Measurements from ENCODE around the gene FBXW4. TPM values are rescaled to one million over a fixed set of nuclear protein-coding genes. Genes with fewer than 3 reads are reported as not detected.

The FBXW4 gene
- total and polyA plus RNA-seq, 10 of the 15 experiments (the other 5 are each of a cell fraction or from before 2014, with no cell fraction given), result 5.7 to 42.0 (median 27.5) TPM

GRCh38 chr10:101672536-101672935, 22.4 kb downstream of the FBXW4 start:
- H3K9ac ChIP-seq (ENCODE audit: control insufficient read depth, insufficient read depth, low read length), result no peak overlapping the region
- peaks cover 7 to 30% of the 10 kb centered on the region in 2 experiments for H3K36me3 ChIP-seq (ENCODE audit: control insufficient read depth in 2 of 2, insufficient read depth in 2 of 2, low read length in 1 of 2)
- H4K20me1 ChIP-seq (ENCODE audit: control insufficient read depth, insufficient read depth), result no peaks in the 10 kb centered on the region
- POLR2A ChIA-PET, result no interaction called here
- no peaks in the 10 kb centered on the region for H3K79me2 ChIP-seq (ENCODE audit: control insufficient read depth, insufficient read depth, low read length)
- FAIRE-seq, result no peak
- WGBS (ENCODE audit: insufficient coverage, insufficient replicate concordance, low lambda C conversion rate, missing lambda C conversion rate), result 88% methylated on average over 6 of the region's 6 CpGs
- no peaks in the 10 kb centered on the region for H3K9me3 ChIP-seq (replicated peaks; ENCODE audit: control insufficient read depth, insufficient read depth, low read length)
- BruUV-seq (replicated peaks), result no TSS peak
- SMC1A ChIA-PET (ENCODE audit: uncharacterized antibody, unreplicated experiment), result interaction anchor here (1.4 kb wide), 1 partner anchor 12 kb away, joined by 4 read pairs; no protein-coding TSS in a partner anchor
- H3K4me2 ChIP-seq (ENCODE audit: control insufficient read depth, insufficient read depth), result no peak overlapping the region
- H3K4me1 ChIP-seq (ENCODE audit: control insufficient read depth, insufficient read depth, low read length), result peaks cover 26% of the 10 kb centered on the region
- no peak for ATAC-seq
- peak overlapping the region; percentile 78; the same call in 1 of the 2 replicates for H3K27ac ChIP-seq (ENCODE audit: control insufficient read depth, insufficient read depth)
- no peak overlapping the region for H2AFZ ChIP-seq (ENCODE audit: control insufficient read depth, low read depth, low read length)
- intact Hi-C loops (cut with micrococcal nuclease; ENCODE audit: unreplicated experiment), result no loop called here
- in situ Hi-C loops (cut with MboI), result no loop called here
- TF ChIP-seq MXI1 (IDR thresholded peaks at IDR 0.05; ENCODE audit: low read depth, low read length) (no peak), ATF3 (IDR thresholded peaks at IDR 0.05; ENCODE audit: borderline replicate concordance, extremely low read depth, low read depth, low read length) (no peak), YY1 (IDR thresholded peaks at IDR 0.05; ENCODE audit: low read depth, low read length) (no peak), CREB1 (IDR thresholded peaks at IDR 0.05; ENCODE audit: low read depth) (no peak), ZNF24 (IDR thresholded peaks at IDR 0.05) (no peak), MTA2 (IDR thresholded peaks at IDR 0.05; ENCODE audit: low read depth) (no peak), ZSCAN29 (IDR thresholded peaks at IDR 0.05) (no peak), ATF7 (IDR thresholded peaks at IDR 0.05; ENCODE audit: low read depth) (no peak), DPF2 (IDR thresholded peaks at IDR 0.05) (no peak), RAD51 (IDR thresholded peaks at IDR 0.05) (no peak), SRF (IDR thresholded peaks at IDR 0.05; ENCODE audit: low read depth in 2 of 2, low read length in 2 of 2) (no peak), FOXM1 (IDR thresholded peaks at IDR 0.05; ENCODE audit: low read depth, low read length) (no peak), ZNF622 (IDR thresholded peaks at IDR 0.05) (no peak)
- H3K27me3 ChIP-seq (replicated peaks in 1 of 2; ENCODE audit: control insufficient read depth in 2 of 2, insufficient read depth in 2 of 2, low read length in 1 of 2), result no peaks in the 10 kb centered on the region
- RAD21 ChIA-PET (ENCODE audit: unreplicated experiment), result no interaction called here
- no peak overlapping the region for H3K4me3 ChIP-seq
- no peak for DNase-seq (ENCODE audit: low read depth, low spot score)
- CTCF ChIA-PET, result interaction anchor here (1.7 to 2.8 kb wide), 2 partner anchors 17 to 33 kb away, joined by 7 to 10 read pairs; no protein-coding TSS in a partner anchor

All from GM12878 (cell line).